ENCODE results near the gene PCGF2. TPM values are rescaled to one million over a fixed set of nuclear protein-coding genes. Genes with fewer than 3 reads are reported as not detected.
A peak's percentile ranks its signal among the peaks of the same experiment; 100 is the strongest.

Gene PCGF2
- total RNA-seq, 2 donors from 2014 or later = 101 to 106 TPM

DNA sequence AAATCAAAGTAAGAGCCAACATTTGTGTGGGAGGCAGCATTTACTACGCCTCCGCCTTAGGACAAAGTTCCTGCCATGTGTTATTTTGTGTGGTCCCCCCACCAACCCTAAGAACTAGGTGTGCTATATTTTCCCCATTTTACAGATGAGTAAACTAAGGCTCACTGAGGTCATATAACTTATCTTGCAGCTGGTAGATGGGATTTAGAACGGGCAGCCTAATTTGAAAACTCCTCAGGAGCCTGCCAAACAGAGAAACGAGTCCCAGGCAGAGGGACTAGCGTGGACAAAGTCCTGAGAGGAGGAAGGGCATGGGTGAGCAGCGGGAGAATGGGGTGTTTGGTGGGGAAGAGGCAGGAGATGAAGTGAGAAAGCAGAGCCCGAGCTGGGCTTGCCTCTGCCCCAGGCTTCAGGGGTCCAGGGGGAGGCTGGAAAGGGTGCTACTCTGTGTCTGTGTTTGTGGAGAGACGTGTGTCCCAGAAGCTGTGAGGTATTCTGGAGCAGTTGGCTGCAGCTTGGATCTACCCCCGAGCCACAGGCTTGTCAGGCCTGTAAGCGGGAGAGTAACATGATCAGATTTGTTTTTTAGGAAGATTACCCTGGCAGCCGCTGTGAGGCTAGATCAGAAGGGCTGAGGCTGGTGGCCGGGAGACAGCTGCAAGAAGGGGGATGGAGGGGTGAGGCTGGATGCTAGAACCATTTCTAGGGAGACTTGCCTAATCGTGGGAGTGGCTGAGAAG, 38.1 kb downstream of the PCGF2 start:
- H3K27ac Mint-ChIP-seq = no peak overlapping the region
- Histone ChIP-seq H3K9me3 (ENCODE audit: control insufficient read depth, low read length) (no peaks in the 10 kb centered on the region), H3K27me3 (ENCODE audit: control insufficient read depth, insufficient read depth, low read length, poor library complexity, severe bottlenecking) (no peaks in the 10 kb centered on the region), H3K36me3 (ENCODE audit: control insufficient read depth, insufficient read depth, low read length) (peaks cover 70% of the 10 kb centered on the region), H3K4me1 (ENCODE audit: control insufficient read depth, insufficient read depth, low read length) (peaks cover 9% of the 10 kb centered on the region), H3K27ac (ENCODE audit: low read depth, low read length) (no peak overlapping the region), H3K9ac (ENCODE audit: extremely low read depth, low read length, poor library complexity, severe bottlenecking) (no peak overlapping the region), H3K4me3 (ENCODE audit: low read length) (no peak overlapping the region)
- DNase-seq = no peak
- WGBS, 2 experiments (ENCODE audit: insufficient coverage in 1 of 2, insufficient read length in 1 of 2) = 87 to 90% methylated on average over 9 to 13 of the region's 13 CpGs
- peaks cover 50% of the 10 kb centered on the region for H3K36me3 Mint-ChIP-seq (ENCODE audit: low read depth)
- no peaks in the 10 kb centered on the region for H3K9me3 Mint-ChIP-seq
- peaks cover 31% of the 10 kb centered on the region for H3K4me1 Mint-ChIP-seq
- H3K4me3 Mint-ChIP-seq = no peak overlapping the region
- no peak for TF ChIP-seq CTCF (conservative IDR thresholded peaks at IDR 0.05)
- H3K27me3 Mint-ChIP-seq (ENCODE audit: insufficient read depth) = peaks cover 4% of the 10 kb centered on the region

DNA sequence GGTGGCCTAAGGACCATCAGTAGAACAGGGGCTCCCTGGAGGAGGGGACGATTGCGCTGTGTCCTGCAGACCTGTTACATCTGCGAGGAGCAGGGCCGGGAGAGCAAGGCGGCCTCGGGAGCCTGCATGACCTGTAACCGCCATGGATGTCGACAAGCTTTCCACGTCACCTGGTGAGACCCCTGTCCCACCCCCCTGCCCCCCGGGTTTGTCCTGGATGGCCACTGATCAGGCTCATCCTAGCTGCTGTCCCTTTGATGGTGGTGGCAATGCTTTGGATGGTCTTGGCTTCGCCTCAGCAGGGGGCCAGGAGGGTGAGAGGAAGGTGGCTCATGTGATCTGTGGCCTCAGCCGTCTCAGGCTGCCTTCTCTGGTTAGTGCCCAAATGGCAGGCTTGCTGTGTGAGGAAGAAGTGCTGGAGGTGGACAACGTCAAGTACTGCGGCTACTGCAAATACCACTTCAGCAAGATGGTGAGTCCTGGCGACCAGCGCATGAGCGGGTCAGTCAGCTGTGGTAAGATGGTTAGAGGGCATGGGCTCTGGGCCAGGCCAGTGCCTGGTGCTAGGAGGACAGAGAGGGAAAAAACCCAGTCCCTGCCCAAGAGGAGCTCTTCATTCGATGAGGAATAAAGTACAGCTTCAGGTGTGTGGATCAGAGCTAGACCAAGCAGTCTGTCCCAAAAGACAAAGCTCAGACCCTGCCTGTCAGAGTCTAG, 38.9 kb downstream of the PCGF2 start:
- 90 to 94% methylated on average over 12 to 18 of the region's 18 CpGs for WGBS, 2 experiments (ENCODE audit: insufficient coverage in 1 of 2, insufficient read length in 1 of 2)
- no peak overlapping the region for H3K27ac ChIP-seq (ENCODE audit: low read depth, low read length)
- peaks cover 8% of the 10 kb centered on the region for H3K27me3 Mint-ChIP-seq (ENCODE audit: insufficient read depth)
- peaks cover 69% of the 10 kb centered on the region for H3K36me3 ChIP-seq (ENCODE audit: control insufficient read depth, insufficient read depth, low read length)
- H3K27ac Mint-ChIP-seq = no peak overlapping the region
- H3K4me1 ChIP-seq (ENCODE audit: control insufficient read depth, insufficient read depth, low read length) = peaks cover 9% of the 10 kb centered on the region
- no peaks in the 10 kb centered on the region for H3K9me3 Mint-ChIP-seq
- H3K9me3 ChIP-seq (ENCODE audit: control insufficient read depth, low read length) = no peaks in the 10 kb centered on the region
- H3K9ac ChIP-seq (ENCODE audit: extremely low read depth, low read length, poor library complexity, severe bottlenecking) = no peak overlapping the region
- H3K4me3 Mint-ChIP-seq = no peak overlapping the region
- no peak for DNase-seq
- peaks cover 49% of the 10 kb centered on the region for H3K36me3 Mint-ChIP-seq (ENCODE audit: low read depth)
- no peak for TF ChIP-seq CTCF (conservative IDR thresholded peaks at IDR 0.05)
- peaks cover 34% of the 10 kb centered on the region for H3K4me1 Mint-ChIP-seq
- H3K4me3 ChIP-seq (ENCODE audit: low read length) = no peak overlapping the region
- H3K27me3 ChIP-seq (ENCODE audit: control insufficient read depth, insufficient read depth, low read length, poor library complexity, severe bottlenecking) = no peaks in the 10 kb centered on the region

DNA sequence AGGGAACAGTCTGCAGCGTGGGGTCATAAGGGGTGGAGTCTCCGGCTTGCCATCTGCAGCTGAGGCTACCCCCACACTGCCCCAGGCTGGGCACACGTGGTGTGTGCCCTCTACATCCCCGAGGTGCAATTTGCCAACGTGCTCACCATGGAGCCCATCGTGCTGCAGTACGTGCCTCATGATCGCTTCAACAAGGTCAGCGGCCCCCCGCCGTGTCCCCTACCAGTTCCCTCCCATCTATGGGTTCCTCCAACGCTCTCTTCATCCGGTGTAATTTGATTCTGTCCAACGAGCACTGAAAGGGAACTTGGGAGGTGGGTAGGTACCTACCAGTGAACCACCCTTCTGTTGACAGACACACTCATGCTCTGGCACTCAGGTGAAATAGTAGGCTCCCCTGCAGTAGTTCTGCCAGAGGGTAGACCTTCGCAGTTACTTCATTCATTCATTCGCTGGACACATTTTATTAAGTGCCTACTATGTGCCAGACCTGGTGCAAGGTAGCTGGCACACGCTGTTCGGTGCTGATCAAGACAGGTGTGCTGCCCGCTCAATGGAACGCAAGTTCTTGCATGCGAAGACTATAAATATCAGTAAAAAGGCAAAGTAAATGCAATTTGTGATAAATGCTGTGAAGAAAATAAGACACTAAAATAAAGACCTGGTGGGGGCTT, 40.3 kb downstream of the PCGF2 start:
- Mint-ChIP-seq H3K36me3 (ENCODE audit: low read depth) (peaks cover 39% of the 10 kb centered on the region), H3K27ac (no peak overlapping the region), H3K4me1 (peaks cover 45% of the 10 kb centered on the region), H3K27me3 (ENCODE audit: insufficient read depth) (peaks cover 17% of the 10 kb centered on the region), H3K4me3 (peak overlapping the region; percentile 83), H3K9me3 (no peaks in the 10 kb centered on the region)
- Histone ChIP-seq H3K27me3 (ENCODE audit: control insufficient read depth, insufficient read depth, low read length, poor library complexity, severe bottlenecking) (peaks cover 6% of the 10 kb centered on the region), H3K4me1 (ENCODE audit: control insufficient read depth, insufficient read depth, low read length) (peaks cover 9% of the 10 kb centered on the region), H3K27ac (ENCODE audit: low read depth, low read length) (no peak overlapping the region), H3K36me3 (ENCODE audit: control insufficient read depth, insufficient read depth, low read length) (peaks cover 54% of the 10 kb centered on the region), H3K9me3 (ENCODE audit: control insufficient read depth, low read length) (no peaks in the 10 kb centered on the region), H3K4me3 (ENCODE audit: low read length) (no peak overlapping the region), H3K9ac (ENCODE audit: extremely low read depth, low read length, poor library complexity, severe bottlenecking) (no peak overlapping the region)
- WGBS, 2 experiments (ENCODE audit: insufficient coverage in 1 of 2, insufficient read length in 1 of 2) = 93% methylated on average over 18 to 21 of the region's 21 CpGs
- DNase-seq = no peak
- no peak for TF ChIP-seq CTCF (conservative IDR thresholded peaks at IDR 0.05)

Data from endodermal cell (in vitro differentiated cells).